DOHH2 (cell line): ENCODE measurements around the gene PDIA6.

Experiments used
- H3F3A ChIP-seq: fragments of 200-600 bp; sonication (generic), shearing (Covaris generic); 2 replicates; pipeline ENCODE4 v1.6.0; 2016; ENCODE audit warnings: antibody characterized with exemption, mild to moderate bottlenecking; ENCODE audit not compliant: control insufficient read depth, insufficient read depth
- H3K27ac ChIP-seq: fragments of 200-600 bp; sonication (generic); 2 replicates; pipeline ENCODE4 v1.5.1; 2014; ENCODE audit warnings: low read depth, mild to moderate bottlenecking, low read length, moderate library complexity
- H3K27me3 ChIP-seq: fragments of 200-600 bp; sonication (generic); 2 replicates; pipeline ENCODE4 v1.6.1; 2014; ENCODE audit warnings: mild to moderate bottlenecking, low read length, mixed read lengths; ENCODE audit not compliant: control insufficient read depth
- H3K36me3 ChIP-seq: fragments of 200-600 bp; sonication (generic); 2 replicates; pipeline ENCODE4 v1.6.1; 2014; ENCODE audit warnings: mild to moderate bottlenecking, low read length, moderate library complexity, mixed read lengths; ENCODE audit not compliant: control insufficient read depth
- H3K4me1 ChIP-seq: fragments of 200-600 bp; sonication (generic); 2 replicates; pipeline ENCODE4 v1.6.1; 2014; ENCODE audit warnings: mild to moderate bottlenecking, low read length, mixed read lengths; ENCODE audit not compliant: control insufficient read depth
- H3K4me2 ChIP-seq: fragments of 200-600 bp; sonication (generic); 2 replicates; pipeline ENCODE4 v1.6.0; 2014; ENCODE audit warnings: mild to moderate bottlenecking, low read length, moderate library complexity
- H3K4me3 ChIP-seq: fragments of 200-600 bp; sonication (generic); 2 replicates; pipeline ENCODE4 v1.5.1; 2014; ENCODE audit warnings: mild to moderate bottlenecking, low read length, mixed read lengths
- H3K79me2 ChIP-seq: fragments of 200-600 bp; sonication (generic); 2 replicates; pipeline ENCODE4 v1.6.1; 2014; ENCODE audit warnings: mild to moderate bottlenecking, low read length, mixed read lengths; ENCODE audit not compliant: control insufficient read depth
- H3K9me2 ChIP-seq: fragments of 200-600 bp; sonication (generic); replicated peaks from 2 replicates; pipeline ENCODE4 v1.6.1; 2014; ENCODE audit warnings: mild to moderate bottlenecking, low read length, mixed read lengths; ENCODE audit not compliant: control insufficient read depth
- H3K9me3 ChIP-seq: fragments of 200-600 bp; sonication (generic); 2 replicates; pipeline ENCODE4 v1.6.1; 2014; ENCODE audit warnings: antibody characterized with exemption, low read length, mixed read lengths; ENCODE audit not compliant: control insufficient read depth, insufficient read depth
- H4K20me1 ChIP-seq: fragments of 200-600 bp; sonication (generic); 2 replicates; pipeline ENCODE4 v1.6.0; 2014; ENCODE audit warnings: low read depth, mild to moderate bottlenecking, antibody characterized with exemption, low read length, moderate library complexity; ENCODE audit not compliant: control insufficient read depth, insufficient read depth
- CTCF ChIP-seq: fragments of 200-600 bp; sonication (generic); IDR thresholded peaks from one replicate; pipeline ENCODE4 v1.5.1; 2014; ENCODE audit warnings: antibody characterized with exemption, mild to moderate bottlenecking, low read depth, low read length; ENCODE audit not compliant: poor library complexity, severe bottlenecking
- EZH2phosphoT487 ChIP-seq: fragments of 200-600 bp; sonication (generic); IDR thresholded peaks from 2 replicates; pipeline ENCODE4 v1.6.1; 2017; ENCODE audit warnings: borderline replicate concordance, mild to moderate bottlenecking, antibody characterized with exemption, low read length, moderate library complexity, mixed read lengths

The PDIA6 gene

GRCh38 chr2:10839813-10840212 lies 27.2 kb upstream of the PDIA6 start:
- H3K4me2 ChIP-seq = no peak overlapping the region
- H3K9me3 ChIP-seq = no peaks in the 10 kb centered on the region; the same call in 1 of the 2 replicates
- no peaks in the 10 kb centered on the region for H3F3A ChIP-seq
- H3K27ac ChIP-seq = no peak overlapping the region
- no peak for TF ChIP-seq EZH2phosphoT487
- TF ChIP-seq CTCF = no peak
- no peaks in the 10 kb centered on the region for H3K36me3 ChIP-seq
- peaks cover 8% of the 10 kb centered on the region for H3K4me1 ChIP-seq
- H4K20me1 ChIP-seq = no peaks in the 10 kb centered on the region
- H3K9me2 ChIP-seq = no peaks in the 10 kb centered on the region
- no peaks in the 10 kb centered on the region for H3K79me2 ChIP-seq
- no peaks in the 10 kb centered on the region; the same call in 1 of the 2 replicates for H3K27me3 ChIP-seq
- H3K4me3 ChIP-seq = no peak overlapping the region

DNA sequence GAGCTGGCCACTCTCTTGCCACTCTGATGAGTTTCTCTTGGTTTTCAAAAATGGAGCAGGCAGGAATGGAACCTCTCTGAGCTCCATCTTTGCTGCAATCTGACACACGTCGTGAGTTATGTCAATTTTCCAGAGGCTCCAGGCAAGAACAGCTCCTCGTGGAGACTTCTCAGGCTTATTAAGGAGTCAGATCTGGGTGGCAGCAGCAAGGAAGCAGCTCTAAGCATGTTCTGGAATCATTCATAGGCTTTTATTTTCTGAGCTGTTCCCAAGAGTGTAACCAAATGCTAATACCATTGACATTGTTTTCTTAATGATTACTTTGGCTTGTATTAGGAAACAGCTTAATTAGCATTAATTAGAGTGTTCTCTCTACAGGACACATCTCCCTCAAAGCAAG lies 26.1 kb upstream of the PDIA6 start:
- Histone ChIP-seq H4K20me1 (no peaks in the 10 kb centered on the region), H3K4me1 (peaks cover 14% of the 10 kb centered on the region), H3K27me3 (peaks cover 3% of the 10 kb centered on the region; the same call in 1 of the 2 replicates), H3K27ac (no peak overlapping the region), H3K4me2 (no peak overlapping the region), H3F3A (no peaks in the 10 kb centered on the region), H3K9me3 (no peaks in the 10 kb centered on the region; the same call in 1 of the 2 replicates), H3K4me3 (no peak overlapping the region), H3K9me2 (no peaks in the 10 kb centered on the region), H3K36me3 (no peaks in the 10 kb centered on the region), H3K79me2 (no peaks in the 10 kb centered on the region)
- TF ChIP-seq EZH2phosphoT487 = no peak
- TF ChIP-seq CTCF = no peak

DNA sequence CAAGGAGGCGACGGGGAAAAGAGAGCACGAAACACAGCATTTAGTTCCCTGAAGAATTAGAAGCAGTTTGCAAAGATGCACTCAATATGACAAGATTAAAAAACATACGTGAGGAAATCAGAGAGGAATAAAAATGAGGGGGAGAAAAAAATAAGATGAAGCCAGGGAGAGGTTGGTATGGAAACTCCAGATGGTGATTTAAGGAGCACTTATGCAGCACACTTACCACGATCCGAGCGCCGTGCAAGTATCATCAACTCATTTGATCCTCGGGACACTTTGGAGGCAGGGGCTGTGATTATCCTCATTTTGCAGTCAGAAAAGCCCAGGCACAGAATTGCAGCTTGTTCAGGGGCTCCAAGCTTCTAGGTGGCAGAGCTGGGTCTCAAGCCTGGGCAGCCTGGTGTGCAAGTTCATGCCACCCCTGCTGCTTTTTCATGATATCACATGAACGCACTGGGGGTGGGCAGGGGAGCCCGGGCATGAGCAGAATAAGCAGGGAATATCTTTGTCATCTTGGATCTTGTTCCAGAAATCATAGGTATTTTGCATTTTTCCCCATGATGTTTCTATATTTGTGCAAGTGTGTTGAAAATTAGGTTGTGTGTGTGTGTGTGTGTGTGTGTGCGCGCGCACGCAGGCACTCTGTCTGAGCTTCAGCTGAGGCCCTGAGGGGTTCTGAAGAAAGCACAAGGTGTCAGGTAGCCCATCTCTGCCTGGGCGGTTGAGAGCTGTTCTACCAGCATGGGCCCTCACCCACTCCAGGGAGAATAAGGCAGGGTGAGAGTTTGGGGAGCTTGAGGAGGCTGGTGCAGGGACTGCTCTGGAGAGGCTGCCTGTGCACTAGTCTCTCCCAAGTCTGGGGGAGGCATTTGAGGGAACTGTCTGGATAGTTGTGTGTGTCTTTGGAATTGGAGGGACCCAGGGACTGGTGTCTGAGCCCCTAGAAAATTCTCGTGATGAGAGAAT lies 25.0 kb upstream of the PDIA6 start:
- Histone ChIP-seq H3K4me2 (no peak overlapping the region), H3K9me3 (no peaks in the 10 kb centered on the region; the same call in 1 of the 2 replicates), H3K36me3 (no peaks in the 10 kb centered on the region), H3K4me1 (peaks cover 14% of the 10 kb centered on the region), H3K27ac (no peak overlapping the region), H3K27me3 (peaks cover 3% of the 10 kb centered on the region; the same call in 1 of the 2 replicates), H3F3A (no peaks in the 10 kb centered on the region), H3K79me2 (no peaks in the 10 kb centered on the region), H4K20me1 (no peaks in the 10 kb centered on the region), H3K4me3 (no peak overlapping the region), H3K9me2 (no peaks in the 10 kb centered on the region)
- TF ChIP-seq CTCF = no peak
